Measurements from ENCODE around the gene PRR30.

- TF ChIP-seq CTCF (conservative IDR thresholded peaks at IDR 0.05 in 1 of 2, IDR thresholded peaks at IDR 0.05 in 1 of 2; ENCODE audit: low read depth in 1 of 2, low read length in 2 of 2), result no peak
- TF ChIP-seq EZH2 (IDR thresholded peaks at IDR 0.05; ENCODE audit: low read length, missing control alignments), result peak; percentile 76
These were observed 20.5 kb downstream of the PRR30 start, which contains the start of gene CGREF1 for GRCh38 chr2:27118525-27119329.
